IMR-90 (cell line): Measurements from ENCODE around the gene TRAF7. TPM values are rescaled to one million over a fixed set of nuclear protein-coding genes. Genes with fewer than 3 reads are reported as not detected.
"Not testable (repeated sequence)": the region's sequence is repeated elsewhere in the genome, so short reads cannot be mapped to it uniquely, and the experiment has no call there.

Experiments
- ATAC-seq: fragments of 200-7000 bp; cut with Tn5 transposase; 2 replicates; pipeline ENCODE4 v1.9.1; 2020; ENCODE audit warnings: low read depth, mild to moderate bottlenecking, moderate library complexity
- BruUV-seq: library from RNA; stranded (reverse); fragments of 400-500 nt; replicated peaks from 2 replicates; lab custom pipeline; 2021; lab: Mats Ljungman, UMichigan
- CTCF ChIA-PET: fragments of 300-600 bp; formaldehyde crosslinking; extraction: SDS; loops from one replicate; lab custom pipeline; 2021; ENCODE audit warnings: antibody characterized with exemption; lab: Yijun Ruan, JAX
- POLR2A ChIA-PET: fragments of 300-600 bp; sonication (Branson Sonifier 250); formaldehyde crosslinking; loops from one replicate; lab custom pipeline; 2022; ENCODE audit warnings: antibody characterized with exemption; ENCODE audit not compliant: unreplicated experiment; lab: Charles Lee
- DNase-seq: peaks from one replicate; pipeline ENCODE4 v3.0.0; 2013
- H2AFZ ChIP-seq: replicated peaks from 2 replicates; pipeline ENCODE3; 2013; ENCODE audit warnings: low read length, mild to moderate bottlenecking; ENCODE audit not compliant: poor library complexity
- H2AK5ac ChIP-seq: 2 replicates; pipeline ENCODE4 v1.6.1; 2013; ENCODE audit warnings: low read depth, low read length, inconsistent platforms
- H2AK9ac ChIP-seq: replicated peaks from 2 replicates; pipeline ENCODE3; 2013; ENCODE audit warnings: mild to moderate bottlenecking, low read depth, low read length, moderate library complexity; ENCODE audit not compliant: poor library complexity
- H2BK120ac ChIP-seq: 2 replicates; pipeline ENCODE4 v1.6.1; 2013; ENCODE audit warnings: low read depth, low read length, inconsistent platforms
- H2BK15ac ChIP-seq: 3 replicates; pipeline ENCODE4 v1.6.1; 2013; ENCODE audit warnings: low read depth, low read length, inconsistent platforms
- H2BK20ac ChIP-seq: 2 replicates; pipeline ENCODE4 v1.6.1; 2013; ENCODE audit warnings: low read depth, mild to moderate bottlenecking, inconsistent platforms, low read length, moderate library complexity
- H2BK5ac ChIP-seq: 2 replicates; pipeline ENCODE4 v1.6.1; 2013; ENCODE audit warnings: mild to moderate bottlenecking, low read depth, low read length, inconsistent platforms; ENCODE audit not compliant: poor library complexity, severe bottlenecking
- H3K14ac ChIP-seq: replicated peaks from 2 replicates; pipeline ENCODE4 v1.6.1; 2013; ENCODE audit warnings: low read depth, low read length, inconsistent platforms
- H3K18ac ChIP-seq: 2 replicates; pipeline ENCODE4 v1.6.1; 2013; ENCODE audit warnings: low read depth, low read length, control low read depth
- H3K23ac ChIP-seq: 2 replicates; pipeline ENCODE4 v1.6.1; 2013; ENCODE audit warnings: low read depth, low read length, inconsistent platforms
- H3K27ac ChIP-seq: 2 replicates; pipeline ENCODE4 v1.5.1; 2013; ENCODE audit warnings: mild to moderate bottlenecking, control low read depth, low read length; ENCODE audit not compliant: insufficient read depth
- H3K27me3 ChIP-seq: 2 replicates; pipeline ENCODE4 v1.6.1; 2013; ENCODE audit warnings: low read length; ENCODE audit not compliant: control insufficient read depth, insufficient read depth
- H3K36me3 ChIP-seq: 2 replicates; pipeline ENCODE4 v1.6.1; 2013; ENCODE audit warnings: low read length, mixed read lengths; ENCODE audit not compliant: control insufficient read depth, insufficient read depth
- H3K4ac ChIP-seq: 2 replicates; pipeline ENCODE4 v1.6.1; 2013; ENCODE audit warnings: low read depth, low read length, inconsistent platforms
- H3K4me1 ChIP-seq: 2 replicates; pipeline ENCODE4 v1.6.1; 2013; ENCODE audit warnings: low read length, mixed read lengths; ENCODE audit not compliant: control insufficient read depth, insufficient read depth
- H3K4me2 ChIP-seq: 2 replicates; pipeline ENCODE4 v1.6.1; 2013; ENCODE audit warnings: low read depth, mild to moderate bottlenecking, control low read depth, low read length, moderate library complexity
- H3K4me3 ChIP-seq: 2 replicates; pipeline ENCODE4 v1.5.1; 2013; ENCODE audit warnings: low read depth, mild to moderate bottlenecking, control low read depth, low read length, moderate library complexity; ENCODE audit not compliant: insufficient read depth
- H3K56ac ChIP-seq: 2 replicates; pipeline ENCODE4 v1.6.1; 2013; ENCODE audit warnings: low read length, inconsistent platforms; ENCODE audit not compliant: insufficient read depth; ENCODE audit errors: extremely low read depth
- H3K79me1 ChIP-seq, 2 experiments: 2 replicates each; pipeline ENCODE4 v1.6.1; 2013; ENCODE audit warnings: low read length in 2 of 2, inconsistent platforms in 1 of 2, low read depth in 1 of 2
- H3K9ac ChIP-seq: 2 replicates; pipeline ENCODE4 v1.6.1; 2013; ENCODE audit warnings: low read depth, low read length, control low read depth
- H3K9me1 ChIP-seq: 2 replicates; pipeline ENCODE4 v1.6.1; 2013; ENCODE audit warnings: low read length, inconsistent platforms; ENCODE audit not compliant: insufficient read depth
- H3K9me3 ChIP-seq: 2 replicates; pipeline ENCODE4 v1.6.1; 2013; ENCODE audit warnings: low read length; ENCODE audit not compliant: control insufficient read depth, insufficient read depth
- H4K20me1 ChIP-seq: 2 replicates; pipeline ENCODE4 v1.6.1; 2013; ENCODE audit warnings: low read length, inconsistent platforms; ENCODE audit not compliant: insufficient read depth
- H4K5ac ChIP-seq: 2 replicates; pipeline ENCODE4 v1.6.1; 2013; ENCODE audit warnings: mild to moderate bottlenecking, low read depth, low read length, control low read depth
- H4K8ac ChIP-seq, 2 experiments: 2 replicates each; pipeline ENCODE4 v1.6.1; 2013; ENCODE audit warnings: low read depth in 2 of 2, low read length in 2 of 2, control low read depth in 1 of 2, inconsistent platforms in 1 of 2
- H4K91ac ChIP-seq: 2 replicates; pipeline ENCODE4 v1.6.1; 2013; ENCODE audit warnings: low read depth, low read length, inconsistent platforms; ENCODE audit not compliant: insufficient read depth
- CEBPB ChIP-seq: IDR thresholded peaks from 2 replicates; pipeline ENCODE4 v1.6.1; 2012; ENCODE audit warnings: low read depth, low read length, improper control_type of control experiment
- CHD1 ChIP-seq: IDR thresholded peaks from 2 replicates; pipeline ENCODE4 v1.6.1; 2012; ENCODE audit warnings: low read depth, low read length, improper control_type of control experiment
- SMC3 ChIP-seq: fragments of 150-350 bp; IDR thresholded peaks from 2 replicates; pipeline ENCODE4 v1.6.1; 2016; ENCODE audit warnings: low read depth, mild to moderate bottlenecking, antibody characterized with exemption, low read length, moderate library complexity
- USF2 ChIP-seq: fragments of 150-350 bp; IDR thresholded peaks from 2 replicates; pipeline ENCODE4 v1.6.1; 2017; ENCODE audit warnings: mild to moderate bottlenecking, antibody characterized with exemption, low read length, low read depth
- WGBS, 2 experiments: methylation state at CpG; one replicate each; pipeline versions ENCODE4 v1.1.5 to v1.1.7; 2013; ENCODE audit warnings: missing lambda C conversion rate in 2 of 2; ENCODE audit not compliant: insufficient read length in 1 of 2; ENCODE audit errors: extremely low coverage in 2 of 2; 5-methylcytosine and 5-hydroxymethylcytosine counted together
- dilution Hi-C: fragments of 300-500 bp; cut with HindIII; formaldehyde crosslinking; loops from one replicate; pipeline ENCODE4 v1.14.3; 2018; ENCODE audit warnings: low sequenced_read_pairs; ENCODE audit not compliant: unreplicated experiment
- in situ Hi-C: fragments of 300-500 bp; cut with MboI; formaldehyde crosslinking; loops from 3 replicates; pipeline ENCODE4 v1.14.3; 2019; ENCODE audit warnings: low sequenced_read_pairs, inconsistent platforms, mixed read lengths
- intact Hi-C: fragments of 100-400 bp; cut with micrococcal nuclease; formaldehyde crosslinking; loops from 2 replicates; pipeline ENCODE4 v1.10.0; 2022
- polyA plus RNA-seq, 3 experiments: library from polyadenylated mRNA; depleted of rRNA; stranded (reverse); fragments of >200 nt; gene quantifications; 2 replicates each; pipeline ENCODE4 v1.2.3, GENCODE V29; 2012; ENCODE audit warnings: low replicate concordance in 1 of 3
- total RNA-seq: library from RNA; depleted of rRNA; stranded (reverse); fragments of >200 nt; gene quantifications from 2 replicates; pipeline ENCODE4 v1.2.3, GENCODE V29; 2012

TRAF7 gene
- total and polyA plus RNA-seq, 2 of the 4 experiments (the other 2 are of a cell fraction): 29.6 to 52.6 TPM

DNA sequence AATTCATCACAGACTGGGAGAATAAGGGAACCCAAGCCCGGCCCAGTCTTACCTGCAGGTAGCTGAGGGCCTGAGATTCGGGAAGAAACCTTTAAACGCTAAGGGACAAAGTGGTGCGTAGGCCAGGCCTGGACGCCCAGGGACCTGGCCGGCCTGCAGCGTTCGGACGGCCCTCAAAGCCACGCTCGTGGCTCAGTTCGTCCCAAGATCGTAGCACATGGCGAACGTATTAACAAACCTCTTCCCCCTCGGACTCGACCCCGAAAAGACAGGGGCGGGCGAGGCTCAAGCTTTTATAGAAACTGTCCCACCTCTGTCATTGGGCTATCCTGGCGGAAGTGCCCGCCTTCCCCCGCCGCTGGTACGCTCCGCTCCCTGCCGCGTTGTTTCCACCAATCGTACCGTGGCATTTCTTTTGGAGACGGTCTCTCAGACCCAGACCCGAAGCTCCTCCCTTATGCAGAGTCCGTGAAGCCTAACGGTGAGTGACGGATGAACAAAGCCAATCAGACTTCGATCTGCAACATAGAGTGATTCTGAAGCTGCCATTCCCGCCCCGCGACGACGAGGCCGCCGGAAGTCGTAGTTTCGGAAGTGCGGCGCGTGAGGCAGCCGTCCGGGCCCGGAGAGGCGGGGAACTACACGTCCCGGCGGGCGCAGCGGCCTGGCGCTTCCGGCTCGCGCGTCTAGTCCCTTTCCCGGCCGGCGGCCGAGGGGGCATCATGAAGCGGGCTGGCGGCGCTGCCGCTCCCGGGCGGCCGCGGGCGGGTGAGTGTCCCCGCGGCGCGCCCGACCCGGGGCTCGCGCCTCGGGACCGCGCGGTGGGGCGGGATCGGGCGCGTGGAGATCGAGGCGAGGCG lies at the start of gene TRAF7 (continued):
- no peak for TF ChIP-seq CEBPB
- TF ChIP-seq SMC3: no peak
- peak; percentile 97 for TF ChIP-seq CHD1
- TF ChIP-seq USF2: peak; percentile 68

DNA sequence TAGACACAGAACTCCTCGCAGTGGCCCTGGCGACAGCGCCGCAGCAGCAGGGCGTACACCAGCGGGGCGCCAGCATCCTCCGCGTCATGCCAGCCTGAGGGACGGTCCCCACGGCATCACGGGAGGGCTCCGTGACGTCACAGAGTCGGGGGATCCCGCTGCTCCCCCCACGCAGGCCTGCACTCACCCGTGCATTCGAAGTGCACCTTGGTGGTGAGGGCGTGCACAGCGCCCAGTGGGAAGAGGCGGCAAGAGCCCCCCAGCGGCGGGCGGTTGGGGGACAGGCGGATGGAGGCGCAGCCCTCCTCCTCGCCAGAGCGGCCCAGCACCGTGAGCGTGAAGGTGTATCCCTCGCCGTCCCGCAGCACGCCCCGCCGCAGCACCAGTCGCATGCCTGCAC lies 49.4 kb upstream of the TRAF7 start:
- H4K8ac ChIP-seq, ATAC-seq, H2BK20ac ChIP-seq, H2AFZ ChIP-seq, dilution Hi-C loops, H3K4me2 ChIP-seq, H3K27me3 ChIP-seq, H3K18ac ChIP-seq, H2AK9ac ChIP-seq, in situ Hi-C loops, H4K20me1 ChIP-seq, H3K56ac ChIP-seq, H3K4me1 ChIP-seq, H3K9me1 ChIP-seq, H4K5ac ChIP-seq, H3K79me1 ChIP-seq, POLR2A ChIA-PET, H3K4me3 ChIP-seq, H3K14ac ChIP-seq, DNase-seq, H2BK120ac ChIP-seq, H2AK5ac ChIP-seq, H2BK15ac ChIP-seq, H3K9ac ChIP-seq, H3K27ac ChIP-seq, H3K23ac ChIP-seq, H3K4ac ChIP-seq, H4K91ac ChIP-seq, intact Hi-C loops, BruUV-seq, CTCF ChIA-PET, H2BK5ac ChIP-seq, H3K9me3 ChIP-seq: not testable (repeated sequence)
- H3K36me3 ChIP-seq: peaks cover 49% of the 10 kb centered on the region
- WGBS, 2 experiments: 100% methylated on average over 3 of the region's 38 CpGs; no CpG with 5 or more reads in 1 of the 2 experiments
